ENCODE measurements around the gene SACM1L.

The SACM1L gene

DNA sequence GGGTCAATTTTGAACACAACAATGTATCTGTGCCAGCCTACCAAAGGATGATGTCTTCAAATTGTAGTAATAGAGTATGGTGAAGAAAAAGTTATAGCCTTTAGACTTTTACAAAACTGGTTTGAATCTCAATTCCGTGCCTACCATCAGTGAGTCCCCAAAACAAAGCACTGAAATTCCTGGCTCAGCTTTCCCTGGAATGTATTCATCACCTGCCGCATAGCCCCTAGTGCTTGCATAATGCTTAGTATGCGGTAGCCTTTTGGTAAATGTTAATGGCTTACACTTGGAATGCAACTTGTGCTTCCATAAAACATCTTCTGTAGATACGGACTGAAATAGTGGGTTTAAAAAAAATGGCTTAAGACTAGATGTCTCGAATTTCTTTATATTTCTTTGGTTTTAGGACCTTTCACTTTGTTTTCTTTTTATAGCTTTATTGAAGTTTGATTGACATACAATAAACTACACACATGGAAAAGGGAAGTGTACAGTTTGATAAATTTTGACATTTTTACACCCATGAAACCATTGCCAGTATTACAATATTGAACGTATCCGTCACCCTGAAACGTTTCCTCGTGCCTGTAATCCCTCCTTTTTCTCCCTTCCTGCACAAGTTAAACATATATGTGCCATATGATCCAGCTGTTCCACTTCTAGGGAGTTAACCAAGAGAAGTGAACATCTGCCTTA lies 12.1 kb downstream of the SACM1L start:
- Histone ChIP-seq H3K4me3 (ENCODE audit: low read length) (peak overlapping the region; percentile 51), H3K4me1 (ENCODE audit: control insufficient read depth, low read depth, low read length) (peaks cover 34% of the 10 kb centered on the region), H3K36me3 (ENCODE audit: control insufficient read depth, low read depth, low read length) (peaks cover 19% of the 10 kb centered on the region), H3K27me3 (ENCODE audit: control insufficient read depth, insufficient read depth, low read length) (no peaks in the 10 kb centered on the region), H3K9ac (ENCODE audit: low read length) (peak overlapping the region; percentile 57), H3K27ac (ENCODE audit: low read length) (peak overlapping the region; percentile 87), H3K9me3 (ENCODE audit: control insufficient read depth, low read depth, low read length) (no peaks in the 10 kb centered on the region)

DNA sequence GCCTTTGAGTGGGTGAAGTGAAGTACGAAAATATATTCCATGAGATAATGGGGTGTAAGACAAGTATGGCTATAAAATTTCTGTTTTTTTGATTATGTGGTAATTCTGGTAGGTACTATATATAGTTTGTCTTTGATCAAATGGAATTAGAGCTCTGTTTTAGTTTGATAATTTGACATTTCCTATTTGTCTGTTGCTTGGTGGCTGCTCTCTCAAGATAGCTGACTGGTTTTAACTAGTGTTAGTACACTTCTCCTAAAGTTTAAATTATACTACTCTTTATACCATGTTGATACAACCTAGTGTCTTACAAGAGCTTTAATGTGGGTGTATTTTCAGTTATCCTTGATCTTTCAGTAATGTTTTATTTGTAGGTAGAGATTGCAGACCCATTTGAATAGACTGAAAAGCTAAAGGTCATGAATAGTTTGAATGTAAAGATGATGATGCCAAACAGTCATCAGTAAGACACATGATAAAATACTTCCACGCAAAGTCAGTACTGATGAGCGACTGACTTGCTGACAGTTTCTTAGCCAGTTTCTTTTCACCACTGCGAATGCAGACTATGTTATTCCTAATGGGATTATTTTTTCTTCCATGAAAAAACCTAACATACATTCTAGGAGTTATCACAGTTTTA lies 15.2 kb downstream of the SACM1L start:
- Histone ChIP-seq H3K36me3 (ENCODE audit: control insufficient read depth, low read depth, low read length) (peaks cover 42% of the 10 kb centered on the region), H3K27ac (ENCODE audit: low read length) (no peak overlapping the region), H3K4me3 (ENCODE audit: low read length) (no peak overlapping the region), H3K27me3 (ENCODE audit: control insufficient read depth, insufficient read depth, low read length) (no peaks in the 10 kb centered on the region), H3K9ac (ENCODE audit: low read length) (no peak overlapping the region), H3K9me3 (ENCODE audit: control insufficient read depth, low read depth, low read length) (no peaks in the 10 kb centered on the region), H3K4me1 (ENCODE audit: control insufficient read depth, low read depth, low read length) (peaks cover 27% of the 10 kb centered on the region)

- Histone ChIP-seq H3K27ac (ENCODE audit: low read length) (no peak overlapping the region), H3K9me3 (ENCODE audit: control insufficient read depth, low read depth, low read length) (no peaks in the 10 kb centered on the region), H3K27me3 (ENCODE audit: control insufficient read depth, insufficient read depth, low read length) (no peaks in the 10 kb centered on the region), H3K4me3 (ENCODE audit: low read length) (no peak overlapping the region), H3K9ac (ENCODE audit: low read length) (no peak overlapping the region), H3K36me3 (ENCODE audit: control insufficient read depth, low read depth, low read length) (peaks cover 52% of the 10 kb centered on the region), H3K4me1 (ENCODE audit: control insufficient read depth, low read depth, low read length) (peaks cover 19% of the 10 kb centered on the region)
These were observed 16.9 kb downstream of the SACM1L start for GRCh38 chr3:45705839-45706808.

DNA sequence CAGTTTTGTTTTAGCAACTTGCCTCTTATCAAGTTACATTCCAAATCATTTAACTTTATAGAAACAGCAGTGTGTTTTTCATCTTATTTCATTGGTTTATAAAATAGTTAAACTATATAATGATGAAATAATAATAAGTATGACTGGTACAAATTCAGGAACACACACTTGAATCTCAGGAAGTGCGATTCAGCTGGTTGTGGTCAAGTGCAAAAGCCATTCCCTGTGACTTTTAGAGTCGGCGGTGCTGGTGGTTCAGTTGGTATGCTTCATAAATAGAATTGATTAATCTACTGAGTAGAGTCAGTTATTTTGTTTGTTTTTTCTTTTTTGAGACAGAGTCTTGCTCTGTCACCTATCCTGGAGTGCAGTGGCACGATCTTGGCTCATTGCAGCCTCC lies 22.7 kb downstream of the SACM1L start:
- no peaks in the 10 kb centered on the region for H3K4me1 ChIP-seq (ENCODE audit: control insufficient read depth, low read depth, low read length)
- H3K27ac ChIP-seq (ENCODE audit: low read length) = no peak overlapping the region
- H3K36me3 ChIP-seq (ENCODE audit: control insufficient read depth, low read depth, low read length) = peaks cover 47% of the 10 kb centered on the region
- H3K9me3 ChIP-seq (ENCODE audit: control insufficient read depth, low read depth, low read length) = no peaks in the 10 kb centered on the region
- H3K9ac ChIP-seq (ENCODE audit: low read length) = no peak overlapping the region
- no peak overlapping the region for H3K4me3 ChIP-seq (ENCODE audit: low read length)
- H3K27me3 ChIP-seq (ENCODE audit: control insufficient read depth, insufficient read depth, low read length) = no peaks in the 10 kb centered on the region

DNA sequence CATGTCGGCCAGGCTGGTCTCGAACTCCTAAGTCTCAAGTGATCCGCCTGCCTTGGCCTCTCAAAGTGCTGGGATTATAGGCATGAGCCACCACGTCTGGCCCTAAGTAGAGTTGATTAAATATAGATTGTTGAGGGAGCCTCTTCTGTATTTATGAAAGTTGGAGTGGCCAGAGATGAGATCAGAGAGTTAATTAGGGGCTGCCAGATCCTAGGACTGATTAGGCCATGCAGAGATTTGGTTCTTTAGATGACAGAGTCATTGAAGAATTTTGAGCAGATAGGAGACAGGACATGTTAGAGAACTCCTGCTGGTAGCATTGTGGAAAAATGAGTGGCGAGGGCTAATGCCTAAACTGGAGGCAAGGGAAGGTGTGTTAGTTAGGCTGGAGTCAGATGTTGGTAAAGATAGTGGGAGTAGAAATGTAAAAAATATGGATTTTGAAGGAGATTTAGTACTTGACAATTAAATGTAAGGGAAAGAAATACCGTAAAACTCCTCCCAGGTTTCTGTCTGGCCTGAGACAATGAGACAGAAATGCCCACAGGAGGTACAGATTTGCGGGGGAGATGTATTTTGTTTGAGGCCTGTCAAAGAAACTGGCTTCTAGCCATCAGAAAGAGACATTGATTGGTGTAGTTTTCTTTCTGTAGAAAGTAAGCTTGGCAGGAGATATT lies 23.4 kb downstream of the SACM1L start:
- Histone ChIP-seq H3K36me3 (ENCODE audit: control insufficient read depth, low read depth, low read length) (peaks cover 44% of the 10 kb centered on the region), H3K27ac (ENCODE audit: low read length) (no peak overlapping the region), H3K9me3 (ENCODE audit: control insufficient read depth, low read depth, low read length) (no peaks in the 10 kb centered on the region), H3K27me3 (ENCODE audit: control insufficient read depth, insufficient read depth, low read length) (no peaks in the 10 kb centered on the region), H3K9ac (ENCODE audit: low read length) (no peak overlapping the region), H3K4me1 (ENCODE audit: control insufficient read depth, low read depth, low read length) (no peaks in the 10 kb centered on the region), H3K4me3 (ENCODE audit: low read length) (no peak overlapping the region)

DNA sequence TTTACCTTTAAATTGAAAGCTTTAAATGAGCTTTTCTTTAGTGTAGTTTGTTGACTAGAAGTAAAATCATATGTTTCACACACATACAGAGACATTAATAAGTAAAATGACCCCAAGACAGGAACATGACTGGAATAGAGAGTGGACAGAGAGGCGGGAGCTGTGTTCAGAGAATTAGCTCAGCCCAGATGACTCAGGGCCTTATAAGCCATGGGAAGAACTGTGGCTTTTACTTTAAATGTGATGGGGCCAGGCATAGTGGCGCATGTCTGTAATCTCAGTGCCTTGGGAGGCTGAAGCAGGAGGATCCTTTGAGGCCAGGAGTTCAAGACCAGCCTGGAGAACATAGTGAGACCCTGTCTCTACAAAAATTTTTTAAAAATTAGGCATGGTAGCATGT lies 26.7 kb downstream of the SACM1L start:
- Histone ChIP-seq H3K27ac (ENCODE audit: low read length) (no peak overlapping the region), H3K9me3 (ENCODE audit: control insufficient read depth, low read depth, low read length) (no peaks in the 10 kb centered on the region), H3K4me3 (ENCODE audit: low read length) (no peak overlapping the region), H3K36me3 (ENCODE audit: control insufficient read depth, low read depth, low read length) (peaks cover 26% of the 10 kb centered on the region), H3K4me1 (ENCODE audit: control insufficient read depth, low read depth, low read length) (no peaks in the 10 kb centered on the region), H3K9ac (ENCODE audit: low read length) (no peak overlapping the region), H3K27me3 (ENCODE audit: control insufficient read depth, insufficient read depth, low read length) (no peaks in the 10 kb centered on the region)

- H3K9me3 ChIP-seq (ENCODE audit: control insufficient read depth, low read depth, low read length) = no peaks in the 10 kb centered on the region
- peaks cover 26% of the 10 kb centered on the region for H3K36me3 ChIP-seq (ENCODE audit: control insufficient read depth, low read depth, low read length)
- H3K27ac ChIP-seq (ENCODE audit: low read length) = no peak overlapping the region
- H3K4me1 ChIP-seq (ENCODE audit: control insufficient read depth, low read depth, low read length) = no peaks in the 10 kb centered on the region
- no peaks in the 10 kb centered on the region for H3K27me3 ChIP-seq (ENCODE audit: control insufficient read depth, insufficient read depth, low read length)
- no peak overlapping the region for H3K9ac ChIP-seq (ENCODE audit: low read length)
- H3K4me3 ChIP-seq (ENCODE audit: low read length) = no peak overlapping the region
These were observed 27.7 kb downstream of the SACM1L start for GRCh38 chr3:45716790-45717336.

GRCh38 chr3:45719655-45720487 lies 30.7 kb downstream of the SACM1L start:
- no peaks in the 10 kb centered on the region for H3K4me1 ChIP-seq (ENCODE audit: control insufficient read depth, low read depth, low read length)
- peaks cover 35% of the 10 kb centered on the region for H3K36me3 ChIP-seq (ENCODE audit: control insufficient read depth, low read depth, low read length)

DNA sequence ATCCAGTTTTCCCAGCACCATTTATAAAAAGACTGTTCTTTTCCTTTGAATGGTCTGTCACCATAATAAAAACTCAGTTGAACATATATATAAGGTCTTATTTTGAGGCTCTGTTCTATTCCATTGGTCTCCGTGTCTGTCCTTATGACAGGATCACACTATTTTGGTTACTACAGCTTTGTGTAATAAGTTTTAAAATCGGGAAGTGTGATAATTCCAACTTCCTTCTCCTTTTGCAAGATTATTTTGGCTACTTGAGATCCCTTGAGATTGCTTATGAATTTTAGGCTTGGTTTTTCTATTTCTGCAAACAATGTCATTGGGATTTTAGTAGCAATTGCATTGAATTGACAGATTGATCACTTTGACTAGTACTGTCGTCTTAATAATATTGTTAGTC lies 35.7 kb downstream of the SACM1L start:
- H3K36me3 ChIP-seq (ENCODE audit: control insufficient read depth, low read depth, low read length) = peaks cover 29% of the 10 kb centered on the region
- H3K27ac ChIP-seq (ENCODE audit: low read length) = no peak overlapping the region
- H3K9me3 ChIP-seq (ENCODE audit: control insufficient read depth, low read depth, low read length) = no peaks in the 10 kb centered on the region

More at GRCh38 chr3:45719655-45720487, 30.7 kb downstream of the SACM1L start:
- no peak overlapping the region for H3K9ac ChIP-seq (ENCODE audit: low read length)
- no peak overlapping the region for H3K27ac ChIP-seq (ENCODE audit: low read length)
- no peaks in the 10 kb centered on the region for H3K27me3 ChIP-seq (ENCODE audit: control insufficient read depth, insufficient read depth, low read length)
- no peaks in the 10 kb centered on the region for H3K9me3 ChIP-seq (ENCODE audit: control insufficient read depth, low read depth, low read length)
- no peak overlapping the region for H3K4me3 ChIP-seq (ENCODE audit: low read length)

DNA sequence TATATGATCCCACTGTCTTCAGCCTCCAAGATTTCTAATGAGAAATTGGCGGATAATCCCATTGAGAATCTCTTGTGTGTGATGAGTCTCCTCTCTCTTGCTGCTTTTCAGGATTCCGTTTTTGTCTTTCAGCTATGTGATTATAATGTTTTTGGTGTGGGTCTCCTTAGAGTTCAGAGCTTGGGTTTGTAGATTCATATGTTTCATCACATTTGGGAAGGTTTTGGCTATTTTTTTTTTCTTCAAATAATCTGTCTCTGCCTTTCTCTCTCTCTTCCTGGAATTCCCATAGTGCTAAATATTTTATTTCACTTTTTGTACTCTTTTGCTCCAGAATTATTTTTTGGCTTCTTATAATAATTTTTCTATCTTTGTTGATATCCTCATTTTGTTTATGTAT lies 40.4 kb downstream of the SACM1L start:
- H3K9ac ChIP-seq (ENCODE audit: low read length) = no peak overlapping the region
- H3K9me3 ChIP-seq (ENCODE audit: control insufficient read depth, low read depth, low read length) = no peaks in the 10 kb centered on the region
- peaks cover 45% of the 10 kb centered on the region for H3K36me3 ChIP-seq (ENCODE audit: control insufficient read depth, low read depth, low read length)
- no peak overlapping the region for H3K4me3 ChIP-seq (ENCODE audit: low read length)
- H3K27me3 ChIP-seq (ENCODE audit: control insufficient read depth, insufficient read depth, low read length) = no peaks in the 10 kb centered on the region
- H3K27ac ChIP-seq (ENCODE audit: low read length) = no peak overlapping the region
- no peaks in the 10 kb centered on the region for H3K4me1 ChIP-seq (ENCODE audit: control insufficient read depth, low read depth, low read length)

More for the DNA sequence above, 35.7 kb downstream of the SACM1L start:
- Histone ChIP-seq H3K4me1 (ENCODE audit: control insufficient read depth, low read depth, low read length) (no peaks in the 10 kb centered on the region), H3K4me3 (ENCODE audit: low read length) (no peak overlapping the region), H3K27me3 (ENCODE audit: control insufficient read depth, insufficient read depth, low read length) (no peaks in the 10 kb centered on the region), H3K9ac (ENCODE audit: low read length) (no peak overlapping the region)
